Measurements from ENCODE around the gene GPATCH2. TPM values are rescaled to one million over a fixed set of nuclear protein-coding genes. Genes with fewer than 3 reads are reported as not detected.

GPATCH2 gene
- polyA plus RNA-seq, 1 of the 3 experiments (the other 2 are of a cell fraction): 4.2 TPM

GRCh38 chr1:217431395-217431794 lies 199.5 kb downstream of the GPATCH2 start:
- H3K4me1 ChIP-seq (ENCODE audit: control insufficient read depth in 1 of 2, insufficient read depth in 2 of 2, low read depth in 1 of 2, low read length in 1 of 2): no peaks in the 10 kb centered on the region; a peak in 1 of 4 replicates
- no peak overlapping the region for H3K9ac ChIP-seq
- no peak for DNase-seq
- CTCF ChIA-PET: no interaction called here
- 66% methylated on average over 2 of the region's 2 CpGs for WGBS (ENCODE audit: low lambda C conversion rate)
- TF ChIP-seq RAD21 (IDR thresholded peaks at IDR 0.05; ENCODE audit: low read length) (peak; percentile 39), ELF1 (IDR thresholded peaks at IDR 0.05) (no peak)
- no peaks in the 10 kb centered on the region for H3K9me3 ChIP-seq
- H3K4me2 ChIP-seq: no peak overlapping the region
- H3K27ac ChIP-seq (ENCODE audit: low read depth in 2 of 2, low read length in 1 of 2): no peak overlapping the region
- POLR2A ChIA-PET: no interaction called here
- H3K9me2 ChIP-seq: no peaks in the 10 kb centered on the region
- no peaks in the 10 kb centered on the region for H3K27me3 ChIP-seq (ENCODE audit: insufficient read depth)
- H3F3A ChIP-seq (replicated peaks; ENCODE audit: insufficient read depth): no peaks in the 10 kb centered on the region
- no peak overlapping the region for H2AFZ ChIP-seq (ENCODE audit: low read depth)
- H4K20me1 ChIP-seq (ENCODE audit: insufficient read depth): no peaks in the 10 kb centered on the region
- H3K36me3 ChIP-seq (replicated peaks in 1 of 2; ENCODE audit: control insufficient read depth in 1 of 2, insufficient read depth in 2 of 2, low read length in 1 of 2): peaks cover 17 to 25% of the 10 kb centered on the region in 2 experiments
- no peaks in the 10 kb centered on the region for H3K79me2 ChIP-seq (ENCODE audit: insufficient read depth)
- H3K4me3 ChIP-seq (ENCODE audit: low read depth in 2 of 2, low read length in 1 of 2): no peak overlapping the region

DNA sequence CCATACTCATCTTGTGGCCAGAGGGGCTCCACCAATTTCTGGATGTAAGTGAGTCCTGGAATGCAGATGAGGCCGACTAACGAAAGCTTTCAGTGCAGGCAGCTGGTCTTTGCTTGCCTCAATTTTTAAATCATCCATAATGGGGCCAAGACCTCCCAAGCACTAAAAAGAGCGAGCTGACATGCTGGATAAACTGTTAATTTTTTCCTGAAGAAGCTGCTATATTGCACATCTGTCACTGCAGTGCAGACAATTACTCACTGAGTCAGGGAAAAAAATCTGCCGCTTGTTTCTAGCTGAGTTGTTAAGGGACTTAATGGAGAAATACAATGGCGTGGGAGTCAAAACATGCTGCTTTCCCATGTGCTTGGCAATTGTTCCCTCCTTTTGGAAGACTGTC lies 205.5 kb downstream of the GPATCH2 start:
- Histone ChIP-seq H3K27ac (ENCODE audit: low read depth in 2 of 2, low read length in 1 of 2) (no peak overlapping the region), H4K20me1 (ENCODE audit: insufficient read depth) (no peaks in the 10 kb centered on the region), H3F3A (replicated peaks; ENCODE audit: insufficient read depth) (no peaks in the 10 kb centered on the region), H3K9me2 (no peaks in the 10 kb centered on the region), H3K4me2 (no peak overlapping the region), H3K4me1 (ENCODE audit: control insufficient read depth in 1 of 2, insufficient read depth in 2 of 2, low read depth in 1 of 2, low read length in 1 of 2) (no peaks in the 10 kb centered on the region; a peak in 1 of 4 replicates), H3K27me3 (ENCODE audit: insufficient read depth) (no peaks in the 10 kb centered on the region), H2AFZ (ENCODE audit: low read depth) (no peak overlapping the region), H3K36me3 (replicated peaks in 1 of 2; ENCODE audit: control insufficient read depth in 1 of 2, insufficient read depth in 2 of 2, low read length in 1 of 2) (peaks cover 4 to 5% of the 10 kb centered on the region in 2 experiments), H3K4me3 (ENCODE audit: low read depth in 2 of 2, low read length in 1 of 2) (no peak overlapping the region), H3K9ac (no peak overlapping the region), H3K9me3 (no peaks in the 10 kb centered on the region), H3K79me2 (ENCODE audit: insufficient read depth) (no peaks in the 10 kb centered on the region)
- WGBS (ENCODE audit: low lambda C conversion rate): 92% methylated on average over 5 of the region's 5 CpGs
- CTCF ChIA-PET: interaction anchor here (0.6 to 1.2 kb wide), 2 partner anchors 10 to 30 kb away, joined by 3 read pairs; no protein-coding TSS in a partner anchor
- POLR2A ChIA-PET: no interaction called here
- DNase-seq: no peak
- TF ChIP-seq NRF1 (IDR thresholded peaks at IDR 0.05; ENCODE audit: low read depth, low read length) (no peak), NFIC (IDR thresholded peaks at IDR 0.05; ENCODE audit: borderline replicate concordance) (no peak), POLR2AphosphoS5 (IDR thresholded peaks at IDR 0.05; ENCODE audit: low read depth, low read length) (no peak), CTCF (IDR thresholded peaks at IDR 0.05) (no peak), YY1 (IDR thresholded peaks at IDR 0.05; ENCODE audit: low read depth) (no peak), TCF12 (IDR thresholded peaks at IDR 0.05) (no peak), EZH2phosphoT487 (IDR thresholded peaks at IDR 0.05; ENCODE audit: borderline replicate concordance, low read depth) (no peak), RAD21 (IDR thresholded peaks at IDR 0.05; ENCODE audit: low read length) (no peak), MEF2A (IDR thresholded peaks at IDR 0.05; ENCODE audit: borderline replicate concordance, low read depth) (no peak), CHD2 (IDR thresholded peaks at IDR 0.05; ENCODE audit: low read length, partially characterized antibody) (no peak)

DNA sequence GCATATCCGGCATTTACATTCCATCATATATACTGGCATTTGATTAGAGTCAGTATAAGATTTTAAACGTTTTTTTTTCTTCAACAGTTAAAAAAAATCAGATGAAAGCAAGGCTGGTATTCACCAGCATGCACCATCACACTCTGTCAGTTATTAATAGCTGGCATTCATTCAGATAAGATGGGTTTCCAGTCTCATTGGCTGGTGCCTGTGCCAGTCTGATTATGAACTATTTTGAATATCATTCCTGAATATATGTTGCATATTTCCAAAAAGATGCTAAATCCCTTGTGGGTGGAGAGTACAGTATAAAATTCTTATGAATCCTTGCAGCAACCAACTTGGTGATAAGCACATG lies 211.7 kb downstream of the GPATCH2 start:
- Histone ChIP-seq H3K9me2 (no peaks in the 10 kb centered on the region), H3K36me3 (replicated peaks in 1 of 2; ENCODE audit: control insufficient read depth in 1 of 2, insufficient read depth in 2 of 2, low read length in 1 of 2) (no peaks in the 10 kb centered on the region), H3K9ac (no peak overlapping the region), H3K4me1 (ENCODE audit: control insufficient read depth in 1 of 2, insufficient read depth in 2 of 2, low read depth in 1 of 2, low read length in 1 of 2) (no peaks in the 10 kb centered on the region), H3K79me2 (ENCODE audit: insufficient read depth) (no peaks in the 10 kb centered on the region), H3K4me3 (ENCODE audit: low read depth in 2 of 2, low read length in 1 of 2) (no peak overlapping the region), H3K9me3 (no peaks in the 10 kb centered on the region), H3F3A (replicated peaks; ENCODE audit: insufficient read depth) (no peaks in the 10 kb centered on the region), H2AFZ (ENCODE audit: low read depth) (no peak overlapping the region), H3K27me3 (ENCODE audit: insufficient read depth) (no peaks in the 10 kb centered on the region), H4K20me1 (ENCODE audit: insufficient read depth) (no peaks in the 10 kb centered on the region), H3K27ac (ENCODE audit: low read depth in 2 of 2, low read length in 1 of 2) (no peak overlapping the region), H3K4me2 (no peak overlapping the region)
- ChIA-PET POLR2A (no interaction called here), CTCF (interaction anchor here (1.1 to 1.4 kb wide), 2 partner anchors 9 to 86 kb away, joined by 3 to 5 read pairs; no protein-coding TSS in a partner anchor)
- WGBS (ENCODE audit: low lambda C conversion rate): 40% methylated on average over 2 of the region's 2 CpGs
- DNase-seq: no peak
- TF ChIP-seq MAX (IDR thresholded peaks at IDR 0.05; ENCODE audit: low read depth) (no peak), GATA2 (CRISPR knock-in tag; IDR thresholded peaks at IDR 0.05) (no peak), MXI1 (IDR thresholded peaks at IDR 0.05; ENCODE audit: low read depth, low read length) (no peak), FOXM1 (IDR thresholded peaks at IDR 0.05; ENCODE audit: low read depth) (no peak), EZH2phosphoT487 (IDR thresholded peaks at IDR 0.05; ENCODE audit: borderline replicate concordance, low read depth) (no peak), RFX5 (IDR thresholded peaks at IDR 0.05; ENCODE audit: low read length) (no peak)
- TF ChIP-seq, protein P1, sequence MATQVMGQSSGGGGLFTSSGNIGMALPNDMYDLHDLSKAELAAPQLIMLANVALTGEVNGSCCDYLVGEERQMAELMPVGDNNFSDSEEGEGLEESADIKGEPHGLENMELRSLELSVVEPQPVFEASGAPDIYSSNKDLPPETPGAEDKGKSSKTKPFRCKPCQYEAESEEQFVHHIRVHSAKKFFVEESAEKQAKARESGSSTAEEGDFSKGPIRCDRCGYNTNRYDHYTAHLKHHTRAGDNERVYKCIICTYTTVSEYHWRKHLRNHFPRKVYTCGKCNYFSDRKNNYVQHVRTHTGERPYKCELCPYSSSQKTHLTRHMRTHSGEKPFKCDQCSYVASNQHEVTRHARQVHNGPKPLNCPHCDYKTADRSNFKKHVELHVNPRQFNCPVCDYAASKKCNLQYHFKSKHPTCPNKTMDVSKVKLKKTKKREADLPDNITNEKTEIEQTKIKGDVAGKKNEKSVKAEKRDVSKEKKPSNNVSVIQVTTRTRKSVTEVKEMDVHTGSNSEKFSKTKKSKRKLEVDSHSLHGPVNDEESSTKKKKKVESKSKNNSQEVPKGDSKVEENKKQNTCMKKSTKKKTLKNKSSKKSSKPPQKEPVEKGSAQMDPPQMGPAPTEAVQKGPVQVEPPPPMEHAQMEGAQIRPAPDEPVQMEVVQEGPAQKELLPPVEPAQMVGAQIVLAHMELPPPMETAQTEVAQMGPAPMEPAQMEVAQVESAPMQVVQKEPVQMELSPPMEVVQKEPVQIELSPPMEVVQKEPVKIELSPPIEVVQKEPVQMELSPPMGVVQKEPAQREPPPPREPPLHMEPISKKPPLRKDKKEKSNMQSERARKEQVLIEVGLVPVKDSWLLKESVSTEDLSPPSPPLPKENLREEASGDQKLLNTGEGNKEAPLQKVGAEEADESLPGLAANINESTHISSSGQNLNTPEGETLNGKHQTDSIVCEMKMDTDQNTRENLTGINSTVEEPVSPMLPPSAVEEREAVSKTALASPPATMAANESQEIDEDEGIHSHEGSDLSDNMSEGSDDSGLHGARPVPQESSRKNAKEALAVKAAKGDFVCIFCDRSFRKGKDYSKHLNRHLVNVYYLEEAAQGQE (IDR thresholded peaks at IDR 0.05; ENCODE audit: low read depth, low read length): no peak
